Epithelial cell of prostate (primary cell): ENCODE measurements around the gene RASAL2.

ENCODE experiments used
- DNase-seq: peaks from one replicate; pipeline ENCODE4 v3.0.0-alpha.2; 2011; ENCODE audit warnings: low read depth, low spot score
- H3K27ac ChIP-seq: fragments of 450-650 bp; 2 replicates; pipeline ENCODE4 v1.5.1; 2017; ENCODE audit warnings: mild to moderate bottlenecking

Gene RASAL2

GRCh38 chr1:178408871-178409270 is 315.0 kb downstream of the RASAL2 start:
- no peak for DNase-seq
- H3K27ac ChIP-seq: peak overlapping the region; percentile 30

DNA sequence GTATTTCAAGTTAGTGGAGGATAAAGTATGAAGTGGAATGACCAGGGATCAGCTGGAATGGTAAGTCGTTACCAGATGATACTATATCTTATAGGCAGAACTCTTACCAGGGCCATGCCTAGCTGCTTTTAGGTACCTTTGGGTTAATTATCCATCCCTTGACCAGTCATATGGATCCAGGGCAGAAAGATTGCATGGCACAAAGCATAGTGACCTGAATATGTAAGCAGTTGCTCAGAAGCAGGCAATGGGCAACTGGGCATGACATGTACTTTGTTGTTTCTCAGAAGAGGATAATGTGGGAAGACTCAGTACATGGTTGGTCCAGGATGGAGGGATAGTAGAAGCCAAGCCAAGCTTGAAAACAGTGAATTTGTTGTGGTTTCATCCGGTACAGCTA is 315.6 kb downstream of the RASAL2 start:
- peak overlapping the region; percentile 30 for H3K27ac ChIP-seq
- DNase-seq: no peak

GRCh38 chr1:178411756-178412399 is 318.0 kb downstream of the RASAL2 start:
- DNase-seq: no peak
- no peak overlapping the region for H3K27ac ChIP-seq

DNA sequence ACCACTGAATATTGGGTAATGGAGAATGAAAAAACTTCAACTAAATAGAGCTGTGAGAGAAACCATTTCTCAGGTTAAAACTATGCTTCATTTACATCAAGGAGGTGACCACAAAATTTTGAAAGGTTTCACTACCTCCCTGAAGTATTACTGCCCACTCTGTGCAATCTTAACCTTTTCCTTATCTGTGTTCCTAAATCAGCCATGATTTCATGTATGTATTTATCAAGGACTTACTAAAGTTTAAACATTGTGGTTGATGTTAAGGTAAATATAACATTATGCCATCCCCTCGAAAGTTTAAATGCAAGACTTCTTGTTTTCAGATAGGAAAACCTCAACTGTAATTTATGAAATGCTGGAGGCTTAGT is 318.5 kb downstream of the RASAL2 start:
- DNase-seq: no peak
- no peak overlapping the region for H3K27ac ChIP-seq

DNA sequence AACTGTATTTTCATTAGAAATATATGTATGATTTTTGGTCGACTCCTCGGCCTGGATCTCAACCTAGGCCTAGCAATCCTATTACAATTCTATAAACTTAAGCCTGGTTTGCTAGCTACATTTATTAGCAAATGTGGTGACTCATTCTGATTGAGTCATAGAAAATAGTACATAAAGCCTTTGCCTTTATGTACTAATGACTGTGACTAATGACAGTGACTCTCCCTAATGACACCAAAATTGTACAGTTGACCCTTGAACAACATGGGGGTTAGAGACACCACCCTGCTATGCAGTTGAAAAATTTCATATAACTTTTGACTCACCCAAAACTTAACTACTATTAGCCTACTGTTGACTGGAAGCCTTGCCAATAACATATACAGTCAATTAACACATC is 324.0 kb downstream of the RASAL2 start:
- peak; percentile 78 for DNase-seq
- peak overlapping the region; percentile 45 for H3K27ac ChIP-seq

GRCh38 chr1:178418284-178418955 is 324.5 kb downstream of the RASAL2 start:
- no peak for DNase-seq
- H3K27ac ChIP-seq: peak overlapping the region; percentile 45

GRCh38 chr1:178434360-178434759 is 340.5 kb downstream of the RASAL2 start:
- H3K27ac ChIP-seq: peak overlapping the region; percentile 30
- DNase-seq: peak; percentile 29

- H3K27ac ChIP-seq: peak overlapping the region; percentile 30
- no peak for DNase-seq
Measured at GRCh38 chr1:178434899-178435435, 341.1 kb downstream of the RASAL2 start.

- no peak for DNase-seq
Measured at GRCh38 chr1:178436899-178437298, 343.0 kb downstream of the RASAL2 start.

DNA sequence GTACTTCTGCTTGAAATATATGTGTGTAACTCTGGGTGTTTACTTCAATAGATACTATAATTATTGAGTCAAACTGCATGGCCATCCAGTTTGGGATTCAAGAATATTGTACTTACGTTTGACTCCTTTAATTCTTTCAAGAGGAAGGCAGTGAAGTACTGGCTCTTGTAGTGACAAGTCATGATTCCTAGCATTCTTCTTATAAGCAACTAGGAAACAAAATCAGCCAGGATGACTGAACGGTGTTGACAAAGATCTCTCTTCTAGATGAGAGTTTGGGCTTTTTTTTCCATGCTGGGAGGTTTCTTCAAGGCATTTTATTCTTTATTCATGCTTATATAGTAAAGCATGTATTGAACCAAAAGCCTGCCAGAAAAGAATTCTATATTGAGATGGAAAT is 344.5 kb downstream of the RASAL2 start:
- DNase-seq: no peak
- H3K27ac ChIP-seq: peak overlapping the region; percentile 7

More at GRCh38 chr1:178436899-178437298, 343.0 kb downstream of the RASAL2 start:
- H3K27ac ChIP-seq: no peak overlapping the region

GRCh38 chr1:178442925-178443324 is 349.0 kb downstream of the RASAL2 start:
- DNase-seq: no peak
- no peak overlapping the region for H3K27ac ChIP-seq

- no peak overlapping the region for H3K27ac ChIP-seq
- DNase-seq: no peak
Measured at GRCh38 chr1:178450871-178451270, 357.0 kb downstream of the RASAL2 start.

- DNase-seq: no peak
Measured at GRCh38 chr1:178451529-178451928, 357.6 kb downstream of the RASAL2 start.

GRCh38 chr1:178452013-178452412 is 358.1 kb downstream of the RASAL2 start:
- no peak for DNase-seq
- no peak overlapping the region for H3K27ac ChIP-seq

More at GRCh38 chr1:178451529-178451928, 357.6 kb downstream of the RASAL2 start:
- H3K27ac ChIP-seq: no peak overlapping the region

- DNase-seq: no peak
- no peak overlapping the region for H3K27ac ChIP-seq
Measured at GRCh38 chr1:178456472-178456871, 362.6 kb downstream of the RASAL2 start.

- no peak overlapping the region for H3K27ac ChIP-seq
- DNase-seq: no peak
Measured at GRCh38 chr1:178457651-178458050, 363.7 kb downstream of the RASAL2 start.

GRCh38 chr1:178458203-178458602 is 364.3 kb downstream of the RASAL2 start:
- no peak overlapping the region for H3K27ac ChIP-seq
- no peak for DNase-seq

GRCh38 chr1:178461104-178461503 is 367.2 kb downstream of the RASAL2 start:
- peak overlapping the region; percentile 58 for H3K27ac ChIP-seq
- DNase-seq: no peak

DNA sequence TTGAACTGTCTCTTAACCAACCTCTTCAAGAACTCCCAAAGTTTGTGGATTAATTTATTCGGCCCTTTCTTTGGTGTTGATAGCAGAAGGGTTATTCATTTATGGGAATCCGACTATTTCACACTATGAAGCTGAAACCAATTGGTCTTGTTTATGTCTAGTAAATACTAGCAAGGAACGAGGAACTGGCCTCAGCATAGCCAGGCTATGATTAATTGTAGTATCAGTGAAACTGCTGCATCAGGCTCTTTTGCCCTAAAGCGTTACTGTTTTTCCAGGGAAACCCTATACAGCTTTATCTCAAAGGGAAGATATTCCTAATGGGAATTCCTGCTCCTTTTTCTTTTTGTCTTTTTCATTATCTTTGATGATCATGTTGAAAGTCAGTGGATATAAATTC is 367.8 kb downstream of the RASAL2 start:
- peak overlapping the region; percentile 58 for H3K27ac ChIP-seq
- peak; percentile 55 for DNase-seq

- peak overlapping the region; percentile 43 for H3K27ac ChIP-seq
- no peak for DNase-seq
Measured at GRCh38 chr1:178464141-178464540, 370.2 kb downstream of the RASAL2 start.

DNA sequence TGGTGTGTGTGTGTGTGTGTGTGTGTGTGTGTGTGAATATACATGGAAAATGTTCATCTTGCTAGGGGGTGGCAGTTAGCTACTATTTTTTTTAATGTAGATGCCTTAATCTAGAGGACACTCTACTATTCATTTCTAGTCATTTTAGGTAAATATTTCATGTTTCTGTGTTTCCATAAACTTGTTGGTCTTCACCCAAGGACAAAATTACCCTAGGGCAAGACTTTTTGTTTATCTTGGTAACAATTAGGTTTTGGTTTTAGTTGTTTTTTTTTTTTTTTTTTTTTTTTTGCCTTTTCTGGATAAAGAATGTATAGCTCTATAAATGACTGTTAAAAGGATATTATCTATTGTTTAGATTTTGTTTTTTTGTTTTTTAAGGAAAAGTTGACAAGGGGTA is 370.7 kb downstream of the RASAL2 start:
- peak overlapping the region; percentile 43 for H3K27ac ChIP-seq
- no peak for DNase-seq

- peak; percentile 57 for DNase-seq
Measured at GRCh38 chr1:178465011-178465410, 371.1 kb downstream of the RASAL2 start.

More at GRCh38 chr1:178465011-178465410, 371.1 kb downstream of the RASAL2 start:
- H3K27ac ChIP-seq: peak overlapping the region; percentile 43
